Activated CD4-positive, CD25-positive, alpha-beta regulatory T cell treated with anti-CD3 and anti-CD28 coated beads, Interleukin-2, amount 50 U/mL, for 16 hours (primary cell): ENCODE measurements around the gene EEF1AKMT4.
A peak's percentile ranks its signal among the peaks of the same experiment; 100 is the strongest.

Experiments
- DNase-seq: peaks from one replicate; pipeline ENCODE4 v3.0.0-alpha.2; 2020; ENCODE audit warnings: low read depth, low spot score

The EEF1AKMT4 gene

GRCh38 chr3:184235381-184236032 lies 14.0 kb upstream of the EEF1AKMT4 start:
- DNase-seq, result no peak

DNA sequence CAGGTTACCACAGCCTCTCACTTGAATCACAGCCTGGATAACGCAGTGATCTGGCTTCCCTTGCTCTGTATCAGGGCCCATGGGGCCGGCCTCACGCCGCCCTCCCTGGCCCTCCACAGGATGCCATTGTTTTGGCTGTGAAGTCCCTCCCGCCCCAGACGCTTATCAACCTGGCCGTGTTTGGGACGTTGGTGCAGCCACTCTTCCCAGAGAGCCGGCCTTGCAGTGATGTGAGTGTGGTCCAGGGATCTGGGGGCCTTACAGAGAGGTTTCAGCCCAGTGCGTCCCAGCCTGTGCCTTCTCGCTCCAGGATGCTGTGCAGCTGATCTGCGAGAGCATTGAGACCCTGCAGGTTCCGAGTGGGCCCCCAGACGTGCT lies 13.4 kb upstream of the EEF1AKMT4 start:
- DNase-seq, result no peak

GRCh38 chr3:184236636-184237035 lies 12.8 kb upstream of the EEF1AKMT4 start:
- no peak for DNase-seq

DNA sequence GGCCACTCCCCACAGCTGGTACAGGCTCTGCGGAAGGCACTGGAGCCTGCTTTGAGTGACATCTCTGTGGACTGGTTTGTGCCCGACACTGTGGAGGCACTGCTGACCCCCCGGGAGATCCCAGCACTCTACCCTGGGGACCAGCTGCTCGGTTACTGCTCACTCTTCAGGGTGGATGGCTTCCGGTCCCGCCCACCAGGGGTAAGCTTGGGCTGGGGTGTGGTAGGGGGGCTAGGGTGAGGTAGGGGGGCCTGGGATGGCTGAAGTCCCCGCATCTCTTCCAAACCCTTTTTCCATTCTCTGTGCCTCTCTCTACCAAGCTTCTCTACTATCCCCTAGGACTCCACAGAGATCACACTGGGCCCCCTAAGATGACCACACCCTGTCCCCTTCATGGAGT lies 12.3 kb upstream of the EEF1AKMT4 start:
- DNase-seq, result no peak

DNA sequence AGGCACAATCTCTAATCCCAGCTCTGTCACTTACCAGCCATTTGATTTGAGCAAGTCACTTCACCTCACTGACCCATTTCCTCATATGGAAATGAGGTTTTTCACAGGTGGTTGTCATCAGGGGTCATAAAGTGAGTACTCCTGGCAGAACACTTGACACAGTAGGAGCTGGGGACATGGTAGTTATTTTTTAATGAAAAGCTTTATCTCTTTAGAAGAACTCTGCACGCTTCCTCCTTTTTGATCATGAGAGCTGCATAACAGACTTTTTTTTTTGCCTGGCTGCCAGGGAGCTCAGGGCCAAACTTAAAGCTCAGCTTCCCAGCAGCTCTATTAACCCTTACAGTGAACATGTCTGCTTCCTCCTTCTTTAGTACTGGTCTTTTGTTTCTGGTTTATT lies 11.7 kb upstream of the EEF1AKMT4 start:
- no peak for DNase-seq

- DNase-seq, result no peak
Observed at GRCh38 chr3:184238246-184238818, 11.1 kb upstream of the EEF1AKMT4 start.

DNA sequence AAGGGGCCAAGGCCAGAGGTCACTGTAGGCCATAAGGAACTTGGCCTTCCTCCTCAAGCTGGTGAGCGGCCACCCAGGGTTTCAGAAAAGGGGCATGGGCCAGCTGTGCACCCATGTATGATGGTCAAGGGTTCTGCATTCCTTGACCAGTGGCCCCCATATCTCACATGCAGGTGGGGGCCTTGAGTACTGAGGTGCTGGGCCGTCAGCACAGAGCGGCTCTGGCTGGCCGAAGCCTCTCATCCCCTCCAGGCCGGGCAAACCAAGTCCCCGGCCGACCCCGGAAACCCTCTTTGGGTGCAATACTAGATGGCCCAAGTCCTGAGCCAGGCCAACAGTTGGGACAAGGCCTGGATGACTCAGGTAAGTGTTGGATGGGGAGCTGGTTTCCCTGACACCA lies 10.3 kb upstream of the EEF1AKMT4 start:
- no peak for DNase-seq

DNA sequence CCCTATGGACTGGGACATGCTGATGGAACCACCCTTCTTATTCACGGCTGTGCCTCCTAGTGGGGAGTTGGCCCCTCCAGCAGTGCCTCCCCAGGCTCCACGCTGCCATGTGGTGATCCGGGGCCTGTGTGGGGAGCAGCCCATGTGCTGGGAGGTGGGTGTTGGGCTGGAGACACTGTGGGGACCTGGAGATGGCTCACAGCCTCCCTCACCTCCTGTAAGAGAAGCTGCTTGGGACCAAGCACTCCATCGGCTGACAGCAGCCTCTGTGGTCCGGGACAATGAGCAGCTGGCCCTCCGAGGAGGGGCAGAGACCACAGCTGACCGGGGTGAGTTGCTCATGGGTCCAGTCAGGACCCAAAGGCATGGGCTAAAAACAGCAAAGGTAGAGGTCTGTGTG lies 9.8 kb upstream of the EEF1AKMT4 start:
- no peak for DNase-seq

DNA sequence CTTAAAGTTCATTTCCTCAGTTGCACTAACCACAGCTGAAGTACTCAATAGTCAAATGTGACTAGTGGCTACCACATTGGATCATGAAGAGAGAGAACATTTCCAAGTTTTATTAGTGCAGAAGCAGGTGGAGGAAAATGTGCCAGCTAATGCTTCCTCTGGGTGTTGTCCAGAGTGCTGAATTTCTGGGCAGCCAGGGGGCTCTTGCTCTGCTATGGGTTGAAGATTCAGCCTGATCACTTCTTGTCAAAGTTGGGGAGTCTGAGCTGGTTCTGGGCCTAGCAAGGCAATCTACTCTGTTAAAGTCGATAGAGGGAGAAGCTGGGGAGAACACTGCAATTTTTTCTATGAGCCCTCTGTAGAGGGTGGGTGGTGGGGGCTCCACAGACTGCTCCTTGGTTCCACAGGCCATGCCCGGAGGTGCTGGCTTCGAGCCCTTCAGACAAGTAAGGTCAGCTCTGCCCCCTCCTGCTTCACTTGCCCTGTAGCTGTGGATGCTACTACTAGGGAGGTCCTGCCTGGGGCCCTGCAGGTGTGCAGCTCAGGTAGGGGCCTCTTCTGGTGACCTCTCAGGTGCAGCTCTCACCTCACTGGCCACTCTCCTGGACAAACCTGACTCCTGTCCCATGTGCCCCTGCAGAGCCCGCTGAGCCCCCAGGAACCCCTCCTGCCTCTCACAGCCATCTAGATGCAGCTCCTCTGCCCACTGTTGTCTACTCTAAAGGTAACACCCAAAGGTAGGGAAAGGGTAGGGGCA lies 8.9 kb upstream of the EEF1AKMT4 start:
- DNase-seq, result no peak

GRCh38 chr3:184241141-184241446 lies 8.4 kb upstream of the EEF1AKMT4 start:
- DNase-seq, result no peak

DNA sequence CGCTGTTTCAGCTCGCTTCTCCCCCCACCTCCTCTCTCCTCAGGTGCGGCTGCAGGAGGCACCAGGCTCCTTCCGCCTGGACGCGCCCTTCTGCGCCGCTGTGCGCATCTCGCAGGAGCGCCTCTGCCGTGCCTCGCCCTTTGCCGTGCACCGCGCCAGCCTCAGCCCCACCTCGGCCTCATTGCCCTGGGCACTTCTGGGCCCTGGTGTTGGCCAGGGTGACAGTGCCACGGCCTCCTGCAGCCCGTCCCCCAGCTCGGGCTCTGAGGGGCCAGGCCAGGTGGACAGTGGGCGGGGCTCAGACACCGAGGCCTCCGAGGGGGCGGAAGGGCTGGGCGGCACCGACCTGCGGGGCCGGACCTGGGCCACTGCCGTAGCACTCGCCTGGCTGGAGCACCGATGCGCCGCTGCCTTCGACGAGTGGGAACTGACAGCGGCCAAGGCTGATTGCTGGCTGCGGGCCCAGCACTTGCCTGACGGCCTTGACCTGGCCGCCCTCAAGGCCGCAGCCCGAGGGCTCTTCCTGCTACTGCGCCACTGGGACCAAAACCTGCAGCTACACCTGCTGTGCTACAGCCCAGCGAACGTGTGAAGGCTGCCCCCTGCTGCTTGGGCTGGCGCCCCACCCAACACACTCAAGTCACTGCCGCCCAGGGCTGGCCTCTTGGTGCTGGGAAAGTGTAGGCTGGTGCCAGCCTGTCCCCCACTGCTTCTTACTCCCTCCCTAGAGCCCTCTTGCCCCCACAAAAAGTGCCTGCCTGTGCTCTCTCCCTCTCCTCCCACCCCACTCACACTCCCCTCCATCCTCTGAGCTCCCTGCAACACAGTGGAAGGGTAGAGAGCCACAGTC lies 7.8 kb upstream of the EEF1AKMT4 start:
- DNase-seq, result no peak

DNA sequence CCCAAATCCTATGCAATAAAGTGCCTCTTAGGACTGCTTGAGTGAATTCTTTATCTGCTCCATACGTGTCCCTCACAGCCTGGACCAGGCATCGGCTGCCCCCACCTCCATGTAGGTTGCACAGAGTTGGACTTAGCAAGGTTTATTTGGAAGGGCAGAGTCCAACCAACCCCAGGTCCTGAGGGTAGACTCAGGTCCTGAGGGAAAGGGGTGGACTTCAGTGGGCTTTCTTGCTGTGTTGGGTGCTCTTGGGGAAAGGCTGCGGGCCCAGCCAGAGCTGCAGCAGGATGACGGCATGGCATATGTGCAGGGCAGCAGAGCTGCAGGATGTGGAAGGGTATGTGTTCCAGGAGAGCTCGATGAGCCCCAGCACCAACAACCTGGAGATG lies 7.2 kb upstream of the EEF1AKMT4 start:
- DNase-seq, result no peak

- DNase-seq, result peak; percentile 75
Observed at GRCh38 chr3:184248454-184249411, 739 bp upstream of the EEF1AKMT4 start, which contains the start of gene ALG3. TSS of gene ALG3 (minus strand) at chr3:184248962. CDS start at chr3:184248940, 22 bp downstream.

DNA sequence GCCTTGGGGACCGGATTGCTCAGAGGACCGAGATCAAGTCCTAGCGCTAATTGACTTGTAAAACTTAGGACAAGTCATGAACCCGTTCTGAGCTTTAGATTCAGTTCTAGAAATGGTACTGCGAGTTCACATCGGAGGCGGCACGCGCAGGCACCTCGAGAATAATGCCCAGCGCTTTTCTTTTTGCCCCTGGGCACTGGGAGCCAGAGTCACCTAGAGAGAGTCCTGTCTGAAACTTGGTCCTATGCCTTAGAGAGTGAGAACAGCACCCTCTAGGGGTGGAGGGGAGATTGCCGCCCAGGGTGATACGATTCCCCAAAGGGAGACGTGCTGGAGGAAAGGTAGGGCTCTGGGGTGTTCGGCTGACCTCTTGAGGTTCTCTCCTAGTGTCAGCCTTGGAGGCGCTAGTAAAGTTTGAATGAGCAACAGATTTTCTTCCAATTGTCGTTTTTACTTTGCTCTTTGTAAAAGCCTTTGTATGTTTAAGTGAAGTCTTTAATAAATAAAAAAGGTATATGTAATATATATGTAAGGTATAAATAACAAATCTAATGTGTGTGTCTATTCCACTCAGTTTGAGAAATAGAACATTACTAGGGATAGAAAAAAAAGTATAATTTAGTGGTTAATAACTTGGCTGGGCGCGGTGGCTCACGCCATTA lies 826 bp downstream of the EEF1AKMT4 start:
- DNase-seq, result peak; percentile 84

GRCh38 chr3:184255291-184256039 lies 6.0 kb downstream of the EEF1AKMT4 start:
- no peak for DNase-seq

GRCh38 chr3:184257083-184257915 lies 7.8 kb downstream of the EEF1AKMT4 start:
- no peak for DNase-seq

- no peak for DNase-seq
Observed at GRCh38 chr3:184258926-184259325, 9.5 kb downstream of the EEF1AKMT4 start.

DNA sequence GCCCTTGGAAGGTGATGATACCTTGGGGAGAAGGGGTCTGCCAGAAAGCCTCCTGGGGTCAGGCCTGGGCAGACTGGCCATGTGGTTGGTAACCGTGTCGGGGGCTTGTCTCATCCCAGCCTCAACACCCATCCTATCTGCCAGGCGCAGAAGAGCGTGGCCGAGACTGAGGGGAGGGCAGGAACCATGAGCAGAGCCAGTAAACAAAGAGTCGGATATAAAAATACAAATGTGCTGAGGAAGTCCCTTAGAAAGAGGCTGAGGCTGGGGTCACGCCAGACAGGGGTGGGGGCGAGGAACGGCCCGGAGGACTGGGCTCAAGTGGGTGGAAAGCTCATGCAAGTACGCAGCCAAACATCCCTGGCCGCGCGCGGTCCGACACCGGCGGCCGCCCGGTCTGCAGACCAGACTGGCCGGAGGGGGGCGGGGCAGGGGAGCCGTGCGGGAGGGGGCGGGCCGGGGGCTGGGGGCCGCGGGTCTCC lies 10.0 kb downstream of the EEF1AKMT4 start:
- DNase-seq, result no peak
